SK-N-SH (cell line): Measurements from ENCODE around the gene KIAA1549. TPM values are rescaled to one million over a fixed set of nuclear protein-coding genes. Genes with fewer than 3 reads are reported as not detected.

Source experiments
- CTCF ChIA-PET: fragments of 300-600, 350-600 bp; formaldehyde crosslinking; extraction: SDS; loops from one replicate; lab custom pipeline; 2021; lab: Yijun Ruan, JAX
- POLR2A ChIA-PET: fragments of 350-600 bp; sonication (Branson Sonifier 250); formaldehyde crosslinking; extraction: SDS; loops from one replicate; lab custom pipeline; 2020; ENCODE audit warnings: antibody characterized with exemption, inconsistent platforms; lab: Yijun Ruan, JAX
- DNase-seq: peaks from one replicate; pipeline ENCODE4 v3.0.0; 2012
- H2AFZ ChIP-seq: fragments of 200-600 bp; sonication (generic); 2 replicates; pipeline ENCODE4 v1.8.1; 2016; ENCODE audit warnings: antibody characterized with exemption, mild to moderate bottlenecking, low read depth
- H3F3A ChIP-seq: fragments of 200-600 bp; sonication (generic); replicated peaks from 2 replicates; pipeline ENCODE3; 2016; ENCODE audit warnings: antibody characterized with exemption, mild to moderate bottlenecking; ENCODE audit not compliant: insufficient read depth
- H3K27ac ChIP-seq, 2 experiments: fragments of 200-500 bp in 1 of 2; fragments of 200-600 bp in 1 of 2; sonication (Bioruptor generic) in 1 of 2; sonication (generic), shearing (Covaris generic) in 1 of 2; 2 replicates each; pipeline versions ENCODE4 v1.5.1 to v1.6.1; 2014 to 2016; ENCODE audit warnings: low read depth in 2 of 2, inconsistent platforms in 1 of 2, low read length in 1 of 2, mild to moderate bottlenecking in 1 of 2, mixed read lengths in 1 of 2
- H3K27me3 ChIP-seq: fragments of 200-600 bp; sonication (generic), shearing (Covaris generic); 2 replicates; pipeline ENCODE4 v1.6.1; 2016; ENCODE audit warnings: mixed run types; ENCODE audit not compliant: insufficient read depth
- H3K36me3 ChIP-seq, 2 experiments: fragments of 200-500 bp in 1 of 2; fragments of 200-600 bp in 1 of 2; sonication (Bioruptor generic) in 1 of 2; sonication (generic) in 1 of 2; replicated peaks in 1 of 2; 2 replicates each; pipeline versions ENCODE3 to v1.5.1; 2014 to 2016; ENCODE audit warnings: low read length in 1 of 2, mild to moderate bottlenecking in 1 of 2; ENCODE audit not compliant: insufficient read depth in 2 of 2, control insufficient read depth in 1 of 2
- H3K4me1 ChIP-seq, 2 experiments: fragments of 200-500 bp in 1 of 2; fragments of 200-600 bp in 1 of 2; sonication (Bioruptor generic) in 1 of 2; sonication (generic), shearing (Covaris generic) in 1 of 2; 2 replicates each; pipeline versions ENCODE4 v1.5.1 to v1.6.1; 2014 to 2016; ENCODE audit warnings: low read depth in 1 of 2, low read length in 1 of 2, mixed run types in 1 of 2; ENCODE audit not compliant: insufficient read depth in 2 of 2, control insufficient read depth in 1 of 2
- H3K4me2 ChIP-seq: fragments of 200-600 bp; sonication (generic), shearing (Covaris generic); 2 replicates; pipeline ENCODE4 v1.6.1; 2017; ENCODE audit warnings: mixed run types
- H3K4me3 ChIP-seq, 2 experiments: fragments of 200-500 bp in 1 of 2; fragments of 200-600 bp in 1 of 2; sonication (Bioruptor generic) in 1 of 2; sonication (generic), shearing (Covaris generic) in 1 of 2; 2 replicates each; pipeline versions ENCODE4 v1.5.1 to v1.8.1; 2014 to 2016; ENCODE audit warnings: low read depth in 2 of 2, inconsistent platforms in 1 of 2, low read length in 1 of 2, mild to moderate bottlenecking in 1 of 2, mixed read lengths in 1 of 2, moderate library complexity in 1 of 2
- H3K79me2 ChIP-seq: fragments of 200-600 bp; sonication (generic); 2 replicates; pipeline ENCODE4 v1.8.1; 2017; ENCODE audit warnings: mild to moderate bottlenecking; ENCODE audit not compliant: insufficient read depth
- H3K9ac ChIP-seq: fragments of 200-600 bp; sonication (generic); 2 replicates; pipeline ENCODE4 v1.6.1; 2017; ENCODE audit warnings: mixed run types
- H3K9me2 ChIP-seq: fragments of 200-600 bp; sonication (generic); 2 replicates; pipeline ENCODE4 v1.6.1; 2017; ENCODE audit warnings: mixed run types
- H3K9me3 ChIP-seq: fragments of 200-600 bp; sonication (generic); 2 replicates; pipeline ENCODE4 v1.6.1; 2017; ENCODE audit warnings: mixed run types, mild to moderate bottlenecking, moderate library complexity
- H4K20me1 ChIP-seq: fragments of 200-600 bp; sonication (generic); 2 replicates; pipeline ENCODE4 v1.6.1; 2017; ENCODE audit warnings: mild to moderate bottlenecking, mixed run types; ENCODE audit not compliant: insufficient read depth
- CHD2 ChIP-seq: fragments of 150-350 bp; IDR thresholded peaks from 2 replicates; pipeline ENCODE4 v1.6.1; 2018; ENCODE audit warnings: low read length; ENCODE audit not compliant: partially characterized antibody
- EP300 ChIP-seq, 2 experiments: IDR thresholded peaks; 2 replicates each; pipeline versions ENCODE4 v1.4.0 to v1.6.1; 2012; ENCODE audit warnings: borderline replicate concordance in 1 of 2, low read depth in 1 of 2, low read length in 1 of 2
- FOXJ3 ChIP-seq: sonication (generic); formaldehyde crosslinking; IDR thresholded peaks from 2 replicates; pipeline ENCODE4 v1.5.1; 2020; ENCODE audit warnings: mild to moderate bottlenecking, missing genetic modification reagents
- FOXM1 ChIP-seq: IDR thresholded peaks from 2 replicates; pipeline ENCODE4 v1.4.0; 2012; ENCODE audit warnings: low read depth, mild to moderate bottlenecking
- GABPA ChIP-seq: IDR thresholded peaks from 2 replicates; pipeline ENCODE4 v1.4.0; 2012; ENCODE audit warnings: low read depth, mild to moderate bottlenecking
- GATA2 ChIP-seq: sonication (generic); formaldehyde crosslinking; IDR thresholded peaks from 2 replicates; pipeline ENCODE4 v1.5.0; 2020; ENCODE audit warnings: mild to moderate bottlenecking, missing genetic modification reagents
- MEF2A ChIP-seq: IDR thresholded peaks from 2 replicates; pipeline ENCODE4 v1.4.0; 2012; ENCODE audit warnings: low read depth, borderline replicate concordance
- NFIC ChIP-seq: IDR thresholded peaks from 2 replicates; pipeline ENCODE4 v1.4.0; 2012; ENCODE audit warnings: borderline replicate concordance
- POLR2AphosphoS5 ChIP-seq: IDR thresholded peaks from 2 replicates; pipeline ENCODE4 v1.6.1; 2012; ENCODE audit warnings: low read depth, low read length
- RCOR1 ChIP-seq: fragments of 150-350 bp; IDR thresholded peaks from 2 replicates; pipeline ENCODE4 v1.6.1; 2017; ENCODE audit warnings: antibody characterized with exemption, low read length
- TAF1 ChIP-seq: IDR thresholded peaks from 2 replicates; pipeline ENCODE4 v1.6.1; 2012; ENCODE audit warnings: low read depth, mild to moderate bottlenecking, low read length, moderate library complexity, borderline replicate concordance
- TEAD4 ChIP-seq: IDR thresholded peaks from 2 replicates; pipeline ENCODE4 v1.4.0; 2012; ENCODE audit warnings: mild to moderate bottlenecking, borderline replicate concordance; ENCODE audit not compliant: insufficient read depth
- YY1 ChIP-seq: IDR thresholded peaks from 2 replicates; pipeline ENCODE4 v1.4.0; 2012; ENCODE audit warnings: low read depth, mild to moderate bottlenecking
- WGBS: methylation state at CpG from one replicate; pipeline ENCODE4 v1.1.6; 2017; ENCODE audit warnings: low lambda C conversion rate; 5-methylcytosine and 5-hydroxymethylcytosine counted together
- polyA plus RNA-seq, 3 experiments: library from polyadenylated mRNA; depleted of rRNA; stranded (reverse); fragments of >200 nt; gene quantifications; 2 replicates each; pipeline ENCODE4 v1.2.3, GENCODE V29; 2012
- TF ChIP-seq, protein P1 (sequence below): fragments of 150-350 bp; IDR thresholded peaks from 2 replicates; pipeline ENCODE4 v1.6.1; 2017; ENCODE audit warnings: antibody characterized with exemption, low read length, low read depth, borderline replicate concordance
- TF ChIP-seq, protein P2 (sequence below): IDR thresholded peaks from 2 replicates; pipeline ENCODE4 v1.4.0; 2012; ENCODE audit warnings: low read depth
- TF ChIP-seq, protein P3 (sequence below): IDR thresholded peaks from 2 replicates; pipeline ENCODE4; 2012
- TF ChIP-seq, protein P4 (sequence below): fragments of 200-600 bp; sonication (generic); IDR thresholded peaks from 2 replicates; pipeline ENCODE4 v1.6.1; 2017; ENCODE audit warnings: antibody characterized with exemption, mild to moderate bottlenecking, moderate library complexity

KIAA1549 gene
- polyA plus RNA-seq, 1 of the 3 experiments (the other 2 are of a cell fraction), result 3.6 TPM

DNA sequence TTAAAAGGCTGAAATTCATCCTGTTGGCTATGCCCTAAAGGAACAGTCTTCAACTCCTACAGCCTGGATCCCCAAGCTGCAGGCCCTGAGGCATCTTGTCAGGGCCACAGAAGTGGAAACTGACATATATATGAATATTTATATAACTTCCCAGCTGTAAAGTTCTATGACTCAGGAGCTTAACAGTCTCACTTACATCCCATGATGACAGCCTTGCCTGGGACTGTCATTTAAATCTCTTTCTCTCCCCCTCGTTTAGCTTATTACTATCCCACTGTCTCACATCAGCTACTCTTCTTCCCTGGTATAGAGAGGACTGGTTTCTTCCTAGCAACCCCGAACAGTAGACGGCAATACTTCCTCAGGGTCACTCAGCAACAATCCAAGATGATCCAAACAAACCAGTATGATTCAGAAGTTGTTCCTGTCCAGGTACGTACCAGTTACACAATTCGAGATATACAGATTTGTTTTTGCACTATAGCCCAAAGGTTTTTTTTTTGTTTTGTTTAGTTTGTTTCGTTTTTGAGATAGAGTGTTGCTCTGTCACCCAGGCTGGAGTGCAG, 22.7 kb downstream of the KIAA1549 start:
- H3K27me3 ChIP-seq, result no peaks in the 10 kb centered on the region
- no peak for DNase-seq
- H4K20me1 ChIP-seq, result peaks cover 18% of the 10 kb centered on the region
- H3K36me3 ChIP-seq, result no peaks in the 10 kb centered on the region
- no peak overlapping the region for H3K4me3 ChIP-seq
- 79% methylated on average over 6 of the region's 6 CpGs for WGBS
- H2AFZ ChIP-seq, result no peak overlapping the region
- no peak overlapping the region for H3K4me2 ChIP-seq
- CTCF ChIA-PET, result interaction anchor here (0.6 to 1.5 kb wide), 2 partner anchors 72 kb away, joined by 3 to 5 read pairs; no protein-coding TSS in a partner anchor
- no peak overlapping the region for H3K9ac ChIP-seq
- TF ChIP-seq FOXJ3 (no peak), GATA2 (CRISPR knock-in tag) (no peak), TAF1 (no peak), EP300 (IDR thresholded peaks at IDR 0.05; ENCODE audit: borderline replicate concordance in 1 of 2, low read depth in 1 of 2, low read length in 1 of 2) (no peak), RCOR1 (no peak), CHD2 (no peak), MEF2A (no peak), GABPA (no peak), YY1 (no peak), FOXM1 (no peak), TEAD4 (no peak), NFIC (no peak), POLR2AphosphoS5 (no peak)
- TF ChIP-seq, protein P1, sequence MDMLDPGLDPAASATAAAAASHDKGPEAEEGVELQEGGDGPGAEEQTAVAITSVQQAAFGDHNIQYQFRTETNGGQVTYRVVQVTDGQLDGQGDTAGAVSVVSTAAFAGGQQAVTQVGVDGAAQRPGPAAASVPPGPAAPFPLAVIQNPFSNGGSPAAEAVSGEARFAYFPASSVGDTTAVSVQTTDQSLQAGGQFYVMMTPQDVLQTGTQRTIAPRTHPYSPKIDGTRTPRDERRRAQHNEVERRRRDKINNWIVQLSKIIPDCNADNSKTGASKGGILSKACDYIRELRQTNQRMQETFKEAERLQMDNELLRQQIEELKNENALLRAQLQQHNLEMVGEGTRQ, result no peak
- TF ChIP-seq, protein P2, sequence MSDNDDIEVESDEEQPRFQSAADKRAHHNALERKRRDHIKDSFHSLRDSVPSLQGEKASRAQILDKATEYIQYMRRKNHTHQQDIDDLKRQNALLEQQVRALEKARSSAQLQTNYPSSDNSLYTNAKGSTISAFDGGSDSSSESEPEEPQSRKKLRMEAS, result no peak
- TF ChIP-seq, protein P3, sequence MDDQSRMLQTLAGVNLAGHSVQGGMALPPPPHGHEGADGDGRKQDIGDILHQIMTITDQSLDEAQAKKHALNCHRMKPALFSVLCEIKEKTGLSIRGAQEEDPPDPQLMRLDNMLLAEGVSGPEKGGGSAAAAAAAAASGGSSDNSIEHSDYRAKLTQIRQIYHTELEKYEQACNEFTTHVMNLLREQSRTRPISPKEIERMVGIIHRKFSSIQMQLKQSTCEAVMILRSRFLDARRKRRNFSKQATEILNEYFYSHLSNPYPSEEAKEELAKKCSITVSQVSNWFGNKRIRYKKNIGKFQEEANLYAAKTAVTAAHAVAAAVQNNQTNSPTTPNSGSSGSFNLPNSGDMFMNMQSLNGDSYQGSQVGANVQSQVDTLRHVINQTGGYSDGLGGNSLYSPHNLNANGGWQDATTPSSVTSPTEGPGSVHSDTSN, result no peak
- TF ChIP-seq, protein P4, sequence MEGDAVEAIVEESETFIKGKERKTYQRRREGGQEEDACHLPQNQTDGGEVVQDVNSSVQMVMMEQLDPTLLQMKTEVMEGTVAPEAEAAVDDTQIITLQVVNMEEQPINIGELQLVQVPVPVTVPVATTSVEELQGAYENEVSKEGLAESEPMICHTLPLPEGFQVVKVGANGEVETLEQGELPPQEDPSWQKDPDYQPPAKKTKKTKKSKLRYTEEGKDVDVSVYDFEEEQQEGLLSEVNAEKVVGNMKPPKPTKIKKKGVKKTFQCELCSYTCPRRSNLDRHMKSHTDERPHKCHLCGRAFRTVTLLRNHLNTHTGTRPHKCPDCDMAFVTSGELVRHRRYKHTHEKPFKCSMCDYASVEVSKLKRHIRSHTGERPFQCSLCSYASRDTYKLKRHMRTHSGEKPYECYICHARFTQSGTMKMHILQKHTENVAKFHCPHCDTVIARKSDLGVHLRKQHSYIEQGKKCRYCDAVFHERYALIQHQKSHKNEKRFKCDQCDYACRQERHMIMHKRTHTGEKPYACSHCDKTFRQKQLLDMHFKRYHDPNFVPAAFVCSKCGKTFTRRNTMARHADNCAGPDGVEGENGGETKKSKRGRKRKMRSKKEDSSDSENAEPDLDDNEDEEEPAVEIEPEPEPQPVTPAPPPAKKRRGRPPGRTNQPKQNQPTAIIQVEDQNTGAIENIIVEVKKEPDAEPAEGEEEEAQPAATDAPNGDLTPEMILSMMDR, result no peak
- H3K79me2 ChIP-seq, result peaks cover 25% of the 10 kb centered on the region; the same call in 1 of the 2 replicates
- H3K9me3 ChIP-seq, result no peaks in the 10 kb centered on the region
- no peak overlapping the region for H3K27ac ChIP-seq
- H3K9me2 ChIP-seq, result no peaks in the 10 kb centered on the region; the same call in 1 of the 2 replicates
- POLR2A ChIA-PET, result no interaction called here
- no peaks in the 10 kb centered on the region for H3F3A ChIP-seq
- peaks cover 0 to 13% of the 10 kb centered on the region in 2 experiments; a peak in 1 of 4 replicates for H3K4me1 ChIP-seq
